HuH-7 (cell line): Measurements from ENCODE around the gene KRTAP10-2.

ENCODE experiments used
- DNase-seq: peaks from one replicate; pipeline ENCODE4 v3.0.0; 2011; ENCODE audit warnings: low spot score

Gene KRTAP10-2

GRCh38 chr21:44539991-44540666 is 11.2 kb downstream of the KRTAP10-2 start, which contains the start of gene KRTAP10-1:
Gene KRTAP10-1, minus strand, starts transcription at chr21:44540195. Its CDS starts 45 bp downstream, at chr21:44540150.
- DNase-seq, result no peak

DNA sequence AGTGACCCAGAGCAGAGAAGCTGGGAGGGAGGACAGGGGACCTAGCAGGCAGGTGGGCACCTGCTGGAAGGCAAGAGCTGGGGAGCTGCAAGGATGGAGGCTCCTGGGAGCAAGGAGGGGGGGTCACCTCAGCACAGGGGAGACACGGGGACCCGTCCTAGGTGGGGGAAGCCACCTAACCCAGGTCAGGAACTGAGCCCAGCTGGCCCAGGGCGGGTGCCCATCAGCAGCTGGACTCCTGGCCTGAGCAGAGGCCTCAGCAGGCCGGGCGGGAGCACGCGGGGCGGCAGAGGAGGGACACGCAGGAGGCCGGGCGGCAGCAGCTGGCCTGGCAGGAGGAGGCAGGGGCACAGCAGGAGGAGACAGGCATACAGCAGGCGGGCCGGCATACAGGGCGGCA is 12.3 kb downstream of the KRTAP10-2 start:
- no peak for DNase-seq

DNA sequence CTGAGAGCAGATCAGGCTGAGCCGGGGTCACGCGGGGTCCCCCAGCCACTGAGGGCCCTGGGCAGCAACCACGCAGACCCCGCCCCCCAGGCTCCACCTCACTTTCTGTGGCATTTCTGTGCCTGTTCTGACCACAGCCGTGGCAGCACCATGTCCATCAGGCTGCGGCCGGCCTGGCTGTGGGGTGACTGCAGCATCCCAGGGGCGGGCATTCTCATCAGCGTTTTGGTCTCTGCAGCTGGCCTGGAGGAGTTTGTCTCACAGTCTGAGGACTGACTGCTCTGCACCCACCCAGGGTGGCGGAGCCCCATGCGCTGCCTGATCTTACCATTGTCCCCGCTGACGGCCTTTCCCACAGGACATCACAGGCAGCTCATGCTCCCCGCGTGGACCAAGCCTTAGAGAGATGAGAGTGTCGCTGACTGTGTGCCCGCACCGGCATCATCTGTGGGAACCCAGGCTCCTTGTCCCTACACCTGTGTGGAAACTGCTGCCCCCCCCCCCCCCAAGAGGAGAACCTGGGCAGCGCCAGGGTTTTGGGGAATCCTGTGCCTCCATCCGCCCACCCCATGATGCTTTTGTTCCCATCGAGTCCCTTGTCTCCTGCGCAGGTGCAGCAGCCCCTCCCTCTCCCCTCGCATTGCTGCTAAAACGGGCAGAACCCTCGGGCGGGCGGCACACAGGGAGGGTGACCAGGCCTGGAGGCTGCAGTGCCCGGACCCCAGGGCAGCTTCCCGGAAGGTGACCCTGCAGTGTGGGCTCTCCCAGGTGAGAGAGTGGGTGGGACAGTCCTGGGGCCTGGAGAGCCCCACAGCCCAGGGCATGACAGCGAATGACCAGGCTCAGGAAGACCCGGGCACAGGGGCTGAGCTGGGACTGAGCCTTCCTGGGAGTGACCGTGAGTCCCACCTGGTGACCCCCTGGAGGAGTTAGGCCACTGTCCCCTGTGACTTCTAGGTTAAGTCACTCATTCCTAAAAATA is 13.1 kb downstream of the KRTAP10-2 start:
- no peak for DNase-seq

- no peak for DNase-seq
Measured at GRCh38 chr21:44535963-44536362, 15.3 kb downstream of the KRTAP10-2 start.

DNA sequence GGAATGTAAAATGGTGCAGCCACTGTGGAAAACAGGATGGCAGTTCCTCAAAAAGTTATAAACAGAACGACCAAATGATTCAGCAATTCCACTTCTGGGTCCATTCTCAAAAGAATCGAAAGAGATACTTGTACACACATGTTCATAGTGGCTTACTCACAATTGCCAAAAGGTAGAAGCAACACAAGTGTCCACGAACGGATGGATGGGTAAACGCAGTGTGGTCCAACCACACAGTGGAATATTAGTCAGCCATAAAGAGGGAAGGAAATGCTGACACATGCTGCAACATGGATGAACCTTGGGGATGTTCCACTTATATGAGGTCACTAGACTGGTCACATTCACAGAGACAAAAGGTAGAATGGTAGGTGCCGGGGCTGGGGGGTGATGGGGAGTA is 16.6 kb downstream of the KRTAP10-2 start:
- DNase-seq, result no peak

- no peak for DNase-seq
Measured at GRCh38 chr21:44533891-44534627, 17.2 kb downstream of the KRTAP10-2 start.

DNA sequence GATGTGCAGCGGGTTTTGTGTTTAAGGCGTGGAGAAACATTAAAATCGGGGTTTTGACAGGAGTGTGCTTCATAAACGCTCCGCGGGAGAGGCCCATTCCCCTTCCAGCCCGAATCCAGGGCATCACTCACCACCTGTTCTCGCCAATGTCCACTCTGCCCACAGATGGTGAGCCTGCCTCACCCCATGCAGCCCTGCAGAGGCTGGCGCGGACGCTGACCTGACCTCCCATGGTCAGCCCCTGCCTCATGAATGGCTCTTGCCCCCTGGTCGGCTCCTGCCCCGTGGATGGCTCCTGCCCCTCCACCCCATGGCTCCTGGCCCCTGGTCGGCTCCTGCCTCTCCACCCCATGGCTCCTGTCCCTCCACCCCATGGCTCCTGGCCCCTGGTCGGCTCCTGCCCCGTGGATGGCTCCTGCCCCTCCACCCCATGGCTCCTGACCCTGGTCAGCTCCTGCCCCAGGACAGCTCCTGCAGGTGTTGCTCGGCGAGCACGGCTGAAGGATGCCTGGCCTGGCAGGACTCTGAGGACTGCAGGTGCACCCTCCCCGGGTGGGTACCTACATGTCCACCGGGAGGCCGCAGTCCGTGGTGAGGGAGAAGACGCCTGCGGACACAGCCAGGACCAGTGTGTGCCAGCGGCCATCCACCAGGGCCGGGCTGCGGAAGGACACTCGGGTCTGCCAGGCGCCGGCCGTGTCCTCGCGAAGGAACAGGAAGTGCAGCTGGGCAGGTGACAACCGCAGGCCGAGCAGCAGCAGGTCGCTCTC is 18.0 kb downstream of the KRTAP10-2 start:
- no peak for DNase-seq

GRCh38 chr21:44532712-44533111 is 18.6 kb downstream of the KRTAP10-2 start:
- DNase-seq, result no peak

- DNase-seq, result no peak
Measured at GRCh38 chr21:44531606-44532564, 19.4 kb downstream of the KRTAP10-2 start.

- no peak for DNase-seq
Measured at GRCh38 chr21:44530903-44531605, 20.3 kb downstream of the KRTAP10-2 start.

- no peak for DNase-seq
Measured at GRCh38 chr21:44530221-44530902, 20.9 kb downstream of the KRTAP10-2 start.

GRCh38 chr21:44529503-44530125 is 21.7 kb downstream of the KRTAP10-2 start:
- no peak for DNase-seq

- DNase-seq, result no peak
Measured at GRCh38 chr21:44529011-44529421, 22.3 kb downstream of the KRTAP10-2 start.

DNA sequence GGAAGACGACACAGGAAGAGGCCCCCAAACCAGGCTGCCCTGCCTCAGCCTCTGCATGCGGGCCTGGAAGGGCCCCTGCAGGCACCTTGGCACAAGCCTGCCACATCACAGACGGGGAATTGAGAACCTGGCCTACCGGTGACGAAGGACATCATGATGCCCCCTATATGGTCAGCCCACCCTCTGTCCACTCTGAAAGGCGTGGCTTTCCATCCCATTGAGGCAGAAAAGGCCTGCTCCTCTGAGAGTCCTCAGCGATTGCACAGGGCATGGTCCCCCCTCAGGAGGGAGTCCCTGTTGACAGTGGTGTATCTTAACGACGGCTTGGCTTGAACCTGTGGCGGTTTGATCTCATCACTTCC is 22.7 kb downstream of the KRTAP10-2 start:
- no peak for DNase-seq

- DNase-seq, result no peak
Measured at GRCh38 chr21:44527983-44528633, 23.2 kb downstream of the KRTAP10-2 start.

- DNase-seq, result no peak
Measured at GRCh38 chr21:44527156-44527982, 23.9 kb downstream of the KRTAP10-2 start.
